ENCODE measurements around the gene COL23A1. TPM values are rescaled to one million over a fixed set of nuclear protein-coding genes. Genes with fewer than 3 reads are reported as not detected.
A peak's percentile ranks its signal among the peaks of the same experiment; 100 is the strongest.
"Not testable (repeated sequence)": the region's sequence is repeated elsewhere in the genome, so short reads cannot be mapped to it uniquely, and the experiment has no call there.

The COL23A1 gene
- total RNA-seq, 1 donor from 2014 or later: 0.40 TPM

- DNase-seq (ENCODE audit: low read depth in 2 of 2): no peak
Measured at GRCh38 chr5:178383301-178383918, 206.8 kb downstream of the COL23A1 start.

- DNase-seq (ENCODE audit: low read depth in 2 of 2): no peak
Measured at GRCh38 chr5:178382754-178383164, 207.4 kb downstream of the COL23A1 start.

- no peak for DNase-seq (ENCODE audit: low read depth in 2 of 2)
Measured at GRCh38 chr5:178381921-178382695, 208.1 kb downstream of the COL23A1 start.

GRCh38 chr5:178381206-178381605 lies 209.0 kb downstream of the COL23A1 start:
- DNase-seq (ENCODE audit: low read depth in 2 of 2): no peak

- no peak for DNase-seq (ENCODE audit: low read depth in 2 of 2)
Measured at GRCh38 chr5:178380541-178381074, 209.6 kb downstream of the COL23A1 start.

- no peak for DNase-seq (ENCODE audit: low read depth in 2 of 2)
Measured at GRCh38 chr5:178380086-178380485, 210.1 kb downstream of the COL23A1 start.

GRCh38 chr5:178378527-178379484 lies 211.4 kb downstream of the COL23A1 start:
- DNase-seq (ENCODE audit: low read depth in 2 of 2): no peak

GRCh38 chr5:178377583-178378270 lies 212.5 kb downstream of the COL23A1 start:
- no peak for DNase-seq (ENCODE audit: low read depth in 2 of 2)

- DNase-seq (ENCODE audit: low read depth in 2 of 2): no peak
Measured at GRCh38 chr5:178376921-178377582, 213.1 kb downstream of the COL23A1 start.

- no peak for DNase-seq (ENCODE audit: low read depth in 2 of 2)
Measured at GRCh38 chr5:178375348-178375747, 214.8 kb downstream of the COL23A1 start.

GRCh38 chr5:178373711-178374110 lies 216.5 kb downstream of the COL23A1 start:
- no peak for DNase-seq (ENCODE audit: low read depth in 2 of 2)

GRCh38 chr5:178372142-178372571 lies 218.0 kb downstream of the COL23A1 start:
- peak in 1 of 2 donors; percentile 11 for DNase-seq (ENCODE audit: low read depth in 2 of 2)

GRCh38 chr5:178371362-178372111 lies 218.7 kb downstream of the COL23A1 start:
- no peak for DNase-seq (ENCODE audit: low read depth in 2 of 2)

- peak in 1 of 2 donors; percentile 33 for DNase-seq (ENCODE audit: low read depth in 2 of 2)
Measured at GRCh38 chr5:178370102-178370501, 220.1 kb downstream of the COL23A1 start.

- not testable (repeated sequence) for DNase-seq (ENCODE audit: low read depth in 2 of 2)
Measured at GRCh38 chr5:178369469-178369868, 220.7 kb downstream of the COL23A1 start.

- no peak for DNase-seq (ENCODE audit: low read depth in 2 of 2)
Measured at GRCh38 chr5:178368716-178369300, 221.4 kb downstream of the COL23A1 start.

- no peak for DNase-seq (ENCODE audit: low read depth in 2 of 2)
Measured at GRCh38 chr5:178368274-178368673, 221.9 kb downstream of the COL23A1 start.

GRCh38 chr5:178367736-178368120 lies 222.5 kb downstream of the COL23A1 start:
- no peak for DNase-seq (ENCODE audit: low read depth in 2 of 2)

GRCh38 chr5:178366998-178367735 lies 223.0 kb downstream of the COL23A1 start:
- no peak for DNase-seq (ENCODE audit: low read depth in 2 of 2)

Data from lung microvascular endothelial cell (primary cell).